Neutrophil (primary cell): ENCODE measurements around the gene SRSF11.

Experiments used
- H3K27ac ChIP-seq: fragments of 200-600 bp; sonication (generic); 2 replicates; pipeline ENCODE4 v1.5.1; 2016; ENCODE audit warnings: mild to moderate bottlenecking, moderate library complexity
- H3K27me3 ChIP-seq: fragments of 200-600 bp; sonication (generic); 2 replicates; pipeline ENCODE4 v1.6.0; 2016; ENCODE audit warnings: mild to moderate bottlenecking
- H3K36me3 ChIP-seq: fragments of 200-600 bp; sonication (generic); 2 replicates; pipeline ENCODE4 v1.5.1; 2017
- H3K4me1 ChIP-seq, 2 experiments: fragments of 200-600 bp in 1 of 2; sonication (generic) in 1 of 2; 1 replicate in 1 of 2; 2 replicates in 1 of 2; pipeline versions ENCODE4 v1.5.1 to v1.6.1; 2013 to 2016; ENCODE audit warnings: low read depth in 1 of 2, low read length in 1 of 2, mild to moderate bottlenecking in 1 of 2, moderate library complexity in 1 of 2; ENCODE audit not compliant: control insufficient read depth in 1 of 2, insufficient read depth in 1 of 2
- H3K4me3 ChIP-seq, 2 experiments: fragments of 200-600 bp in 1 of 2; sonication (generic) in 1 of 2; 1 replicate in 1 of 2; 2 replicates in 1 of 2; pipeline ENCODE4 v1.5.1; 2013 to 2016; ENCODE audit warnings: low read depth in 1 of 2, low read length in 1 of 2, mild to moderate bottlenecking in 1 of 2, moderate library complexity in 1 of 2
- H3K9me3 ChIP-seq: fragments of 200-600 bp; sonication (generic); 2 replicates; pipeline ENCODE4 v1.5.1; 2016
- TF ChIP-seq, protein P1 (sequence below): fragments of 200-600 bp; sonication (generic); IDR thresholded peaks from 2 replicates; pipeline ENCODE4 v1.5.1; 2016; ENCODE audit warnings: antibody characterized with exemption

Gene SRSF11

DNA sequence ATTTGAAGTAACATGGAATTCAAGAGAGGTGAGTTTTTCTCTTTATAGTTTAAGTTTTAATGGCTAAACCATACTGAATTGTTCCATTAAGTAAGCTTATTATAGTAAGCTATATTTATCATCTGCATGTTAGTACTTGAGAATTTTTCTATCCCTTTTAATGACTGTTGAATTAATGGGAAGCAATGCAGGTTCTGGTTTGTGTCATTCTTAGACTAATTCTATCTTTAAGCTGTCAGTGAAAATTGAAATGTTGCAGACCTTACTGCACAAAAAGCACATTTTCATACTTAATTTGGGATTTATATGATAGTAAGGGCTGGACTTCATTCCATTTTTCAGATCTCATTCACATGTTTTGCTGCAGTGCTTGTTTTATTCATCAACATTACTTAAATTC is 25.9 kb downstream of the SRSF11 start:
- Histone ChIP-seq H3K4me1 (no peaks in the 10 kb centered on the region), H3K36me3 (peaks cover 99% of the 10 kb centered on the region), H3K27me3 (no peaks in the 10 kb centered on the region), H3K27ac (no peak overlapping the region), H3K4me3 (no peak overlapping the region), H3K9me3 (no peaks in the 10 kb centered on the region)
- TF ChIP-seq, protein P1, sequence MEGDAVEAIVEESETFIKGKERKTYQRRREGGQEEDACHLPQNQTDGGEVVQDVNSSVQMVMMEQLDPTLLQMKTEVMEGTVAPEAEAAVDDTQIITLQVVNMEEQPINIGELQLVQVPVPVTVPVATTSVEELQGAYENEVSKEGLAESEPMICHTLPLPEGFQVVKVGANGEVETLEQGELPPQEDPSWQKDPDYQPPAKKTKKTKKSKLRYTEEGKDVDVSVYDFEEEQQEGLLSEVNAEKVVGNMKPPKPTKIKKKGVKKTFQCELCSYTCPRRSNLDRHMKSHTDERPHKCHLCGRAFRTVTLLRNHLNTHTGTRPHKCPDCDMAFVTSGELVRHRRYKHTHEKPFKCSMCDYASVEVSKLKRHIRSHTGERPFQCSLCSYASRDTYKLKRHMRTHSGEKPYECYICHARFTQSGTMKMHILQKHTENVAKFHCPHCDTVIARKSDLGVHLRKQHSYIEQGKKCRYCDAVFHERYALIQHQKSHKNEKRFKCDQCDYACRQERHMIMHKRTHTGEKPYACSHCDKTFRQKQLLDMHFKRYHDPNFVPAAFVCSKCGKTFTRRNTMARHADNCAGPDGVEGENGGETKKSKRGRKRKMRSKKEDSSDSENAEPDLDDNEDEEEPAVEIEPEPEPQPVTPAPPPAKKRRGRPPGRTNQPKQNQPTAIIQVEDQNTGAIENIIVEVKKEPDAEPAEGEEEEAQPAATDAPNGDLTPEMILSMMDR = no peak

DNA sequence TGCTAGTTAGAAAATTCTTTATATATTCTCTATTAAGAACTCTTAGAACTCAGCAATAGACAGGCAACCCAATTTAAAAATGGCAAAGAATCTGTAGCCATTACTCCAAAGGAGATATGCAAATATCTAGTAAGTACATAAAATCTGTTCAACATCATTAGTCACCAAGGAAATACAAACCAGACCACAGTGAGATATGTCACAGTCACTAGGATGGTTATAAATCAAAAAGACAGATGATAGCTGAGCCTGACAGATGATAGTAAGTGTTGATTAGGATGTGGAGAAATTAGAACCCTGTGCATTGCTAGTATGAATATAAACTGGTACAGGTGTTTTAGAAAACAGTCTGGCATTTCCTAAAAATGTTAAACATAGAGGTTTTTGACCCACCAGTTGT is 26.6 kb downstream of the SRSF11 start:
- no peaks in the 10 kb centered on the region for H3K9me3 ChIP-seq
- H3K36me3 ChIP-seq = peaks cover 97% of the 10 kb centered on the region
- H3K27ac ChIP-seq = no peak overlapping the region
- TF ChIP-seq, protein P1 = no peak
- H3K4me1 ChIP-seq = no peaks in the 10 kb centered on the region
- no peak overlapping the region for H3K4me3 ChIP-seq
- no peaks in the 10 kb centered on the region for H3K27me3 ChIP-seq

DNA sequence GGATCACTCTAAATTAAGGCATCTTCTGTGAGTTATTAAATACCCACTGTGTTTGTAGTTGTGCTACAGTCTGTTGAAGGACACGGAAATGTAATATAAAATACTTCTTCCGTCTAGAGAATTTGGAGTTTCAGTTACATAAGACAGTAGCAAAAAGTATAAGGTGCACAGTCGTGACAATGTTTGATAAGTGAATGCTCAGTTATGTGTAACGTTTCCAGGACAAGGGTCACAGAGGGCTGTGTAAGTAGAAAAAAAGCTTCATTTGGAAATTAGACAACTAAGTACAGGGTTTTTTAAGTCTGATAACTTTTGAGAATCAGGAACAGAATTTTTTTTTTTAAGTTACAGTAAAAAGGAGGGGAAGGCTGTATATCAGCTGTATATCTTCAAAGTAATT is 27.5 kb downstream of the SRSF11 start:
- no peak overlapping the region for H3K27ac ChIP-seq
- H3K4me3 ChIP-seq = no peak overlapping the region
- H3K36me3 ChIP-seq = peaks cover 98% of the 10 kb centered on the region
- no peaks in the 10 kb centered on the region for H3K27me3 ChIP-seq
- no peaks in the 10 kb centered on the region for H3K4me1 ChIP-seq
- TF ChIP-seq, protein P1 = no peak
- H3K9me3 ChIP-seq = no peaks in the 10 kb centered on the region

DNA sequence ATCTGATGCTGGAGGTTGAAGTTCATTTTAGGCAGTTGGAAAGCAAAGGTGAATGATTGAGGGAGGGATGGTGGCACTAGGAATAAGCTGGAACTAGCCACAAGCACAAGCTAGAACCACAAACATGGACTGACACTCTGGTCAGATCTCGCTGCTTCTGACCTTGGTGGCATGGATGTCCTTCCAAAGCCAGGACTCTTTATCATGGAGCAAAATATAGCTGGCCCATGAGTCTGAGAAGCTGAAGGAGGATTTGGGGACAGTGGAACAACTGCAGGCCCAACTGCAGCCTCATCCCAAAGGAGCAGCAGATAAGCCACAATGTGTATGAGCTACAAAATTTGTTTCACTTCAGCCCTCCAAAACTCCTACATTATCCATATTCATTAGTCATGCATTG is 35.5 kb downstream of the SRSF11 start:
- no peaks in the 10 kb centered on the region for H3K9me3 ChIP-seq
- H3K27me3 ChIP-seq = no peaks in the 10 kb centered on the region
- H3K27ac ChIP-seq = no peak overlapping the region
- no peak overlapping the region for H3K4me3 ChIP-seq
- H3K36me3 ChIP-seq = peaks cover 20% of the 10 kb centered on the region
- TF ChIP-seq, protein P1 = no peak
- H3K4me1 ChIP-seq = no peaks in the 10 kb centered on the region

DNA sequence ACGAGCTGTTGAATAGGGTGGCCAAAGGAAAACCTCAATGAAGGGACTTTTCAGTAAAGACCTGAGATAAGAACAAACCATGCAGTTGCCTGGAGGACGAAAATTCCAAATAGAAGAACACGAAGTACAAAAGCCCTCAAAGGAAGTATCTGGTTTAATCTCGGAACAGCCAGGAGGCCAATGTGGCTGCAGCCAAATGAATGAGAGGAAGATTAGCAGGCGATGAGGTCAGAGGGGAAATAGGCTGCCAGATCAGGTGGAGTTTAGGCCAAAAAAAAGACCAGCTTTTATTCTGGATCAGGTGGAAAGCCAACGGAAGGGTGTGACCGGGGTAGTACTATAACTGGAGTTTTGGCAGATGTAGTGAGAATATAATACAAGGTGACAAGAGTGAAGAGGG is 43.7 kb downstream of the SRSF11 start:
- H3K36me3 ChIP-seq = no peaks in the 10 kb centered on the region
- TF ChIP-seq, protein P1 = no peak

DNA sequence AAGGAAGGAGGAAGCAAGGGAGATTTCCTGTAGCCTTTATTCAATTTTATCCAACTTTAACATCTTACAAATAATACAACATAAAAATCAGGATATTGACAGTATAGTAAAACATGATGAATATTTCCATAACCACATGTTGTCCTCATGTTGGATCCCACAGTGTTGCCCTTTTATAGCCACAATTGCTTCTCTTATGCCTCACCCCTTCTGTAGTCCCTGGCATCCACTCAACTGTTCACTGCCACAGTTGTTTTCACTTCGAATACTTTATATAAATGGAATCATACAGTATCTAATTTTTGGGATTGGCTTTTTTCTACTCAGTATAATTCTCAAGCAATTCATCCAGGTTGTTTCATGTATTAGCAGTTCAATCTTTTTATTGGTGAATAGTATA is 44.8 kb downstream of the SRSF11 start:
- no peak overlapping the region for H3K4me3 ChIP-seq
- H3K36me3 ChIP-seq = no peaks in the 10 kb centered on the region
- no peaks in the 10 kb centered on the region for H3K27me3 ChIP-seq
- no peaks in the 10 kb centered on the region for H3K9me3 ChIP-seq
- no peak overlapping the region for H3K27ac ChIP-seq
- H3K4me1 ChIP-seq = no peaks in the 10 kb centered on the region
- TF ChIP-seq, protein P1 = no peak

More for the DNA sequence above, 43.7 kb downstream of the SRSF11 start:
- no peaks in the 10 kb centered on the region for H3K4me1 ChIP-seq
- H3K9me3 ChIP-seq = no peaks in the 10 kb centered on the region
- no peak overlapping the region for H3K4me3 ChIP-seq
- no peaks in the 10 kb centered on the region for H3K27me3 ChIP-seq
- no peak overlapping the region for H3K27ac ChIP-seq
